WTC11 (cell line): ENCODE measurements around the gene PIF1. TPM values are rescaled to one million over a fixed set of nuclear protein-coding genes. Genes with fewer than 3 reads are reported as not detected.

Experiments
- ATAC-seq: fragments of 200-7000 bp; cut with Tn5 transposase; 2 replicates; pipeline ENCODE4 v1.10.0; 2021; ENCODE audit warnings: mild to moderate bottlenecking, moderate library complexity
- CTCF ChIA-PET: fragments of 300-600 bp; sonication (Branson Sonifier 250); formaldehyde crosslinking; loops from one replicate; lab custom pipeline; 2021; ENCODE audit warnings: antibody characterized with exemption; lab: Charles Lee
- POLR2A ChIA-PET: fragments of 350-600 bp; sonication (Branson Sonifier 250); formaldehyde crosslinking; loops from one replicate; lab custom pipeline; 2021; ENCODE audit warnings: antibody characterized with exemption; lab: Charles Lee
- DNase-seq: peaks from one replicate; pipeline ENCODE4 v3.0.0; 2021; ENCODE audit warnings: low spot score
- H3K27ac Mint-ChIP-seq: 2 replicates; pipeline ENCODE4 v1.8.0; 2021; ENCODE audit warnings: mixed read lengths
- H3K27me3 Mint-ChIP-seq: 2 replicates; pipeline ENCODE4 v1.8.0; 2021; ENCODE audit warnings: low read depth, mild to moderate bottlenecking, moderate library complexity, mixed read lengths
- H3K36me3 Mint-ChIP-seq: 2 replicates; pipeline ENCODE4 v1.8.0; 2021; ENCODE audit warnings: mixed read lengths
- H3K4me1 Mint-ChIP-seq: 2 replicates; pipeline ENCODE4 v1.8.0; 2022; ENCODE audit warnings: mixed read lengths
- H3K4me3 Mint-ChIP-seq: 2 replicates; pipeline ENCODE4 v1.8.0; 2021; ENCODE audit warnings: mild to moderate bottlenecking, moderate library complexity, mixed read lengths
- H3K9me3 Mint-ChIP-seq: 2 replicates; pipeline ENCODE4 v1.8.0; 2021; ENCODE audit warnings: mixed read lengths
- ELF4 ChIP-seq: sonication (generic); formaldehyde crosslinking; IDR thresholded peaks from 2 replicates; pipeline ENCODE4 v1.8.1; 2022; ENCODE audit warnings: low read depth, mild to moderate bottlenecking, moderate library complexity, missing genetic modification reagents
- ETV6 ChIP-seq: sonication (generic); formaldehyde crosslinking; IDR thresholded peaks from 2 replicates; pipeline ENCODE4 v1.8.1; 2022; ENCODE audit warnings: mild to moderate bottlenecking, missing genetic modification reagents
- FOXJ3 ChIP-seq: sonication (generic); formaldehyde crosslinking; IDR thresholded peaks from 2 replicates; pipeline ENCODE4 v1.9.0; 2021; ENCODE audit warnings: missing genetic modification reagents, mild to moderate bottlenecking, borderline replicate concordance
- IRF2 ChIP-seq: sonication (generic); formaldehyde crosslinking; IDR thresholded peaks from 2 replicates; pipeline ENCODE4 v1.8.0; 2022; ENCODE audit warnings: low read depth, missing genetic modification reagents, borderline replicate concordance
- NFYB ChIP-seq: sonication (generic); formaldehyde crosslinking; conservative IDR thresholded peaks from 2 replicates; pipeline ENCODE4 v1.8.0; 2022; ENCODE audit warnings: low read depth, missing genetic modification reagents
- TP53 ChIP-seq: sonication (generic); formaldehyde crosslinking; IDR thresholded peaks from 2 replicates; pipeline ENCODE4 v1.8.1; 2023; ENCODE audit warnings: mild to moderate bottlenecking, missing genetic modification reagents
- ZNF317 ChIP-seq: sonication (generic); formaldehyde crosslinking; IDR thresholded peaks from 2 replicates; pipeline ENCODE4 v1.8.1; 2023; ENCODE audit warnings: low read depth, mild to moderate bottlenecking, moderate library complexity, missing genetic modification reagents, borderline replicate concordance
- total RNA-seq: library from RNA; stranded (reverse); gene quantifications from 3 replicates; pipeline ENCODE4 v1.2.3, GENCODE V29; 2021
- TF ChIP-seq, protein P1 (sequence below): sonication (generic); formaldehyde crosslinking; conservative IDR thresholded peaks from 2 replicates; pipeline ENCODE4 v1.8.1; 2023; ENCODE audit warnings: mild to moderate bottlenecking, low read depth, missing genetic modification reagents, moderate library complexity
- TF ChIP-seq, protein P2 (sequence below): fragments of 250-450 bp; sonication (Bioruptor Pico); conservative IDR thresholded peaks from 2 replicates; pipeline ENCODE4 v1.9.0; 2021; ENCODE audit warnings: mild to moderate bottlenecking
- TF ChIP-seq, protein P3 (sequence below): sonication (generic); formaldehyde crosslinking; IDR thresholded peaks from 2 replicates; pipeline ENCODE4 v1.8.0; 2022; ENCODE audit warnings: mild to moderate bottlenecking, missing genetic modification reagents
- TF ChIP-seq, protein P4 (sequence below): sonication (generic); formaldehyde crosslinking; IDR thresholded peaks from 2 replicates; pipeline ENCODE4 v1.8.1; 2023; ENCODE audit warnings: mild to moderate bottlenecking, missing genetic modification reagents
- TF ChIP-seq, protein P5 (sequence below): sonication (generic); formaldehyde crosslinking; IDR thresholded peaks from 2 replicates; pipeline ENCODE4 v1.8.1; 2022; ENCODE audit warnings: mild to moderate bottlenecking, moderate library complexity, missing genetic modification reagents
- TF ChIP-seq, protein P6 (sequence below): fragments of 250-450 bp; sonication (Bioruptor Pico); IDR thresholded peaks from 2 replicates; pipeline ENCODE4 v1.9.0; 2021; ENCODE audit warnings: mild to moderate bottlenecking, borderline replicate concordance
- TF ChIP-seq, protein P7 (sequence below): fragments of 250-450 bp; sonication (Bioruptor Pico); IDR thresholded peaks from 2 replicates; pipeline ENCODE4 v1.9.0; 2021; ENCODE audit warnings: moderate library complexity, mild to moderate bottlenecking, inconsistent platforms, borderline replicate concordance
- TF ChIP-seq, protein P8 (sequence below): fragments of 250-450 bp; sonication (Bioruptor Pico); IDR thresholded peaks from 2 replicates; pipeline ENCODE4 v2.1.2; 2022; ENCODE audit warnings: mild to moderate bottlenecking, moderate library complexity
- TF ChIP-seq, protein P9 (sequence below): sonication (generic); formaldehyde crosslinking; IDR thresholded peaks from 2 replicates; pipeline ENCODE4 v1.8.0; 2022; ENCODE audit warnings: mild to moderate bottlenecking, missing genetic modification reagents

The PIF1 gene
- total RNA-seq, 1 experiment from 2014 or later, result 249 TPM

DNA sequence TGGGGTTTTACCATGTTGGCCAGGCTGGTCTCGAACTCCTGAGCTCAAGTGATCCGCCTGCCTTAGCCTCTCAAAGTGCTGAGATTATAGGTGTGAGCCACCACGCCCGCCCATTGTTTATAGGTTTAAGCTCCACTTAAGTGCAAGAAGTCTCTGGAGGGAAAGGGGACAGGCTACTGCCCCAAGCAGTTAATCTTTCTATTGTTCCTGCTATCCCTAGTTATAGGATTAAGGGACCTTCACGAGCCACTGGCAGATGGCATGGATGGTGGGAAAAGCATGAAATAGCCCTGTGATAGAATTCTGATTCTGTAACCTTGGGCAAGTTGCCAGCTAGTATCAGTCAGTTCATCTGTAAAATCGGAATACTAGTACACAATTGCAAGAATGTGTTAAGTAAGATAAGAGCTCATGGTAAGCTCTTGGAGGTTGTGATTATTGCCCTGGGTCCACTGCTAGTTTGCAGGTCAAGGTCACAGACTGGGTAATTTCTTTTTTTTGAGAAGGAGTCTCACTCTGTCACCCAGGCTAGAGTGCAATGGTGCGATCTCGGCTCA lies 44.8 kb downstream of the PIF1 start:
- no peak for ATAC-seq
- H3K36me3 Mint-ChIP-seq, result no peaks in the 10 kb centered on the region
- TF ChIP-seq, protein P1, sequence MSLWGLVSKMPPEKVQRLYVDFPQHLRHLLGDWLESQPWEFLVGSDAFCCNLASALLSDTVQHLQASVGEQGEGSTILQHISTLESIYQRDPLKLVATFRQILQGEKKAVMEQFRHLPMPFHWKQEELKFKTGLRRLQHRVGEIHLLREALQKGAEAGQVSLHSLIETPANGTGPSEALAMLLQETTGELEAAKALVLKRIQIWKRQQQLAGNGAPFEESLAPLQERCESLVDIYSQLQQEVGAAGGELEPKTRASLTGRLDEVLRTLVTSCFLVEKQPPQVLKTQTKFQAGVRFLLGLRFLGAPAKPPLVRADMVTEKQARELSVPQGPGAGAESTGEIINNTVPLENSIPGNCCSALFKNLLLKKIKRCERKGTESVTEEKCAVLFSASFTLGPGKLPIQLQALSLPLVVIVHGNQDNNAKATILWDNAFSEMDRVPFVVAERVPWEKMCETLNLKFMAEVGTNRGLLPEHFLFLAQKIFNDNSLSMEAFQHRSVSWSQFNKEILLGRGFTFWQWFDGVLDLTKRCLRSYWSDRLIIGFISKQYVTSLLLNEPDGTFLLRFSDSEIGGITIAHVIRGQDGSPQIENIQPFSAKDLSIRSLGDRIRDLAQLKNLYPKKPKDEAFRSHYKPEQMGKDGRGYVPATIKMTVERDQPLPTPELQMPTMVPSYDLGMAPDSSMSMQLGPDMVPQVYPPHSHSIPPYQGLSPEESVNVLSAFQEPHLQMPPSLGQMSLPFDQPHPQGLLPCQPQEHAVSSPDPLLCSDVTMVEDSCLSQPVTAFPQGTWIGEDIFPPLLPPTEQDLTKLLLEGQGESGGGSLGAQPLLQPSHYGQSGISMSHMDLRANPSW (CRISPR knock-in tag), result no peak
- TF ChIP-seq, protein P2, sequence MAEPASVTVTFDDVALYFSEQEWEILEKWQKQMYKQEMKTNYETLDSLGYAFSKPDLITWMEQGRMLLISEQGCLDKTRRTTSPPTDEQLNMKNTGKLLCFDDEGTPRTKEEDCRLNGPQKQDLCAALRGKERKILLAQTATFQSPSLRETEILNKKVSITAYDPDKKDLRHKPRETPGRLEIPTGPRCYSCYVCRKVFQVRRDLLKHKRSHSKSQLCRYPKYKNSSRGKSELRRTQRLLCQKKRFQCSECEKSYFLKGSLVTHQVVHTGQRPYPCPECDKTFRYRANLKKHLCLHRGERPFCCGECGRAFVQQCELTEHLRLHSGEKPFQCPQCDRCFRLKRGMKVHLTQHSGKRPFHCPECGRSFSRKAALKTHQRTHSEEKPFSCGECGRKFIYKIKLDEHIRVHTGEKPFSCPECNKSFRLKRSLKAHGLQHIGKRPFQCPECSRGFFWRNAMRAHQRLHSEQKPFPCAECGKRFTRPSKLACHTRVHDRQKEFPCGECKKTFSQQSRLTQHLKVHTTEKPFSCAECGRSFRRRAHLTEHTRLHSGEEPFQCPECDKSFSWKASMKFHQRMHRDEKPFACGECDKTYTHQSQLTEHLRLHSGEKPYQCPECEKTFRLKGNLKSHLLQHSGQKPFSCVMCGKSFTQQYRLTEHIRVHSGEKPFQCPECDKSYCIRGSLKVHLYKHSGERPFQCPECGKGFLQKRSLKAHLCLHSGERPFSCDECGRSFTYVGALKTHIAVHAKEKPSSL (CRISPR knock-in tag), result no peak
- no peak for TF ChIP-seq FOXJ3
- TF ChIP-seq, protein P3, sequence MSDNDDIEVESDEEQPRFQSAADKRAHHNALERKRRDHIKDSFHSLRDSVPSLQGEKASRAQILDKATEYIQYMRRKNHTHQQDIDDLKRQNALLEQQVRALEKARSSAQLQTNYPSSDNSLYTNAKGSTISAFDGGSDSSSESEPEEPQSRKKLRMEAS (CRISPR knock-in tag), result no peak
- TF ChIP-seq, protein P4, sequence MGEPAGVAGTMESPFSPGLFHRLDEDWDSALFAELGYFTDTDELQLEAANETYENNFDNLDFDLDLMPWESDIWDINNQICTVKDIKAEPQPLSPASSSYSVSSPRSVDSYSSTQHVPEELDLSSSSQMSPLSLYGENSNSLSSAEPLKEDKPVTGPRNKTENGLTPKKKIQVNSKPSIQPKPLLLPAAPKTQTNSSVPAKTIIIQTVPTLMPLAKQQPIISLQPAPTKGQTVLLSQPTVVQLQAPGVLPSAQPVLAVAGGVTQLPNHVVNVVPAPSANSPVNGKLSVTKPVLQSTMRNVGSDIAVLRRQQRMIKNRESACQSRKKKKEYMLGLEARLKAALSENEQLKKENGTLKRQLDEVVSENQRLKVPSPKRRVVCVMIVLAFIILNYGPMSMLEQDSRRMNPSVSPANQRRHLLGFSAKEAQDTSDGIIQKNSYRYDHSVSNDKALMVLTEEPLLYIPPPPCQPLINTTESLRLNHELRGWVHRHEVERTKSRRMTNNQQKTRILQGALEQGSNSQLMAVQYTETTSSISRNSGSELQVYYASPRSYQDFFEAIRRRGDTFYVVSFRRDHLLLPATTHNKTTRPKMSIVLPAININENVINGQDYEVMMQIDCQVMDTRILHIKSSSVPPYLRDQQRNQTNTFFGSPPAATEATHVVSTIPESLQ (CRISPR knock-in tag), result no peak
- no peak for TF ChIP-seq ELF4 (CRISPR knock-in tag)
- TF ChIP-seq, protein P5, sequence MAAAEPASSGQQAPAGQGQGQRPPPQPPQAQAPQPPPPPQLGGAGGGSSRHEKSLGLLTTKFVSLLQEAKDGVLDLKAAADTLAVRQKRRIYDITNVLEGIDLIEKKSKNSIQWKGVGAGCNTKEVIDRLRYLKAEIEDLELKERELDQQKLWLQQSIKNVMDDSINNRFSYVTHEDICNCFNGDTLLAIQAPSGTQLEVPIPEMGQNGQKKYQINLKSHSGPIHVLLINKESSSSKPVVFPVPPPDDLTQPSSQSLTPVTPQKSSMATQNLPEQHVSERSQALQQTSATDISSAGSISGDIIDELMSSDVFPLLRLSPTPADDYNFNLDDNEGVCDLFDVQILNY (CRISPR knock-in tag), result no peak
- no peak for TF ChIP-seq ZNF317 (CRISPR knock-in tag)
- TF ChIP-seq, protein P6, sequence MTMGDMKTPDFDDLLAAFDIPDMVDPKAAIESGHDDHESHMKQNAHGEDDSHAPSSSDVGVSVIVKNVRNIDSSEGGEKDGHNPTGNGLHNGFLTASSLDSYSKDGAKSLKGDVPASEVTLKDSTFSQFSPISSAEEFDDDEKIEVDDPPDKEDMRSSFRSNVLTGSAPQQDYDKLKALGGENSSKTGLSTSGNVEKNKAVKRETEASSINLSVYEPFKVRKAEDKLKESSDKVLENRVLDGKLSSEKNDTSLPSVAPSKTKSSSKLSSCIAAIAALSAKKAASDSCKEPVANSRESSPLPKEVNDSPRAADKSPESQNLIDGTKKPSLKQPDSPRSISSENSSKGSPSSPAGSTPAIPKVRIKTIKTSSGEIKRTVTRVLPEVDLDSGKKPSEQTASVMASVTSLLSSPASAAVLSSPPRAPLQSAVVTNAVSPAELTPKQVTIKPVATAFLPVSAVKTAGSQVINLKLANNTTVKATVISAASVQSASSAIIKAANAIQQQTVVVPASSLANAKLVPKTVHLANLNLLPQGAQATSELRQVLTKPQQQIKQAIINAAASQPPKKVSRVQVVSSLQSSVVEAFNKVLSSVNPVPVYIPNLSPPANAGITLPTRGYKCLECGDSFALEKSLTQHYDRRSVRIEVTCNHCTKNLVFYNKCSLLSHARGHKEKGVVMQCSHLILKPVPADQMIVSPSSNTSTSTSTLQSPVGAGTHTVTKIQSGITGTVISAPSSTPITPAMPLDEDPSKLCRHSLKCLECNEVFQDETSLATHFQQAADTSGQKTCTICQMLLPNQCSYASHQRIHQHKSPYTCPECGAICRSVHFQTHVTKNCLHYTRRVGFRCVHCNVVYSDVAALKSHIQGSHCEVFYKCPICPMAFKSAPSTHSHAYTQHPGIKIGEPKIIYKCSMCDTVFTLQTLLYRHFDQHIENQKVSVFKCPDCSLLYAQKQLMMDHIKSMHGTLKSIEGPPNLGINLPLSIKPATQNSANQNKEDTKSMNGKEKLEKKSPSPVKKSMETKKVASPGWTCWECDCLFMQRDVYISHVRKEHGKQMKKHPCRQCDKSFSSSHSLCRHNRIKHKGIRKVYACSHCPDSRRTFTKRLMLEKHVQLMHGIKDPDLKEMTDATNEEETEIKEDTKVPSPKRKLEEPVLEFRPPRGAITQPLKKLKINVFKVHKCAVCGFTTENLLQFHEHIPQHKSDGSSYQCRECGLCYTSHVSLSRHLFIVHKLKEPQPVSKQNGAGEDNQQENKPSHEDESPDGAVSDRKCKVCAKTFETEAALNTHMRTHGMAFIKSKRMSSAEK, result no peak
- TF ChIP-seq IRF2 (CRISPR knock-in tag), result no peak
- TF ChIP-seq, protein P7, sequence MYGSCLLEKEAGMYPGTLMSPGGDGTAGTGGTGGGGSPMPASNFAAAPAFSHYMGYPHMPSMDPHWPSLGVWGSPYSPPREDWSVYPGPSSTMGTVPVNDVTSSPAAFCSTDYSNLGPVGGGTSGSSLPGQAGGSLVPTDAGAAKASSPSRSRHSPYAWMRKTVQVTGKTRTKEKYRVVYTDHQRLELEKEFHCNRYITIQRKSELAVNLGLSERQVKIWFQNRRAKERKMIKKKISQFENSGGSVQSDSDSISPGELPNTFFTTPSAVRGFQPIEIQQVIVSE (CRISPR knock-in tag), result no peak
- TF ChIP-seq, protein P8, sequence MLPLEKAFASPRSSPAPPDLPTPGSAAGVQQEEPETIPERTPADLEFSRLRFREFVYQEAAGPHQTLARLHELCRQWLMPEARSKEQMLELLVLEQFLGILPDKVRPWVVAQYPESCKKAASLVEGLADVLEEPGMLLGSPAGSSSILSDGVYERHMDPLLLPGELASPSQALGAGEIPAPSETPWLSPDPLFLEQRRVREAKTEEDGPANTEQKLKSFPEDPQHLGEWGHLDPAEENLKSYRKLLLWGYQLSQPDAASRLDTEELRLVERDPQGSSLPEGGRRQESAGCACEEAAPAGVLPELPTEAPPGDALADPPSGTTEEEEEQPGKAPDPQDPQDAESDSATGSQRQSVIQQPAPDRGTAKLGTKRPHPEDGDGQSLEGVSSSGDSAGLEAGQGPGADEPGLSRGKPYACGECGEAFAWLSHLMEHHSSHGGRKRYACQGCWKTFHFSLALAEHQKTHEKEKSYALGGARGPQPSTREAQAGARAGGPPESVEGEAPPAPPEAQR (CRISPR knock-in tag), result no peak
- TF ChIP-seq NFYB, result no peak
- TF ChIP-seq, protein P9, sequence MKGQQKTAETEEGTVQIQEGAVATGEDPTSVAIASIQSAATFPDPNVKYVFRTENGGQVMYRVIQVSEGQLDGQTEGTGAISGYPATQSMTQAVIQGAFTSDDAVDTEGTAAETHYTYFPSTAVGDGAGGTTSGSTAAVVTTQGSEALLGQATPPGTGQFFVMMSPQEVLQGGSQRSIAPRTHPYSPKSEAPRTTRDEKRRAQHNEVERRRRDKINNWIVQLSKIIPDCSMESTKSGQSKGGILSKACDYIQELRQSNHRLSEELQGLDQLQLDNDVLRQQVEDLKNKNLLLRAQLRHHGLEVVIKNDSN (CRISPR knock-in tag), result no peak
- no peak for TF ChIP-seq TP53
- TF ChIP-seq ETV6 (CRISPR knock-in tag), result no peak
- TF ChIP-seq, all 79 proteins: peak for 0
- Mint-ChIP-seq H3K27ac (peak overlapping the region; percentile 74; the same call in 1 of the 2 replicates), H3K4me1 (peaks cover 64% of the 10 kb centered on the region), H3K27me3 (no peaks in the 10 kb centered on the region), H3K4me3 (no peak overlapping the region), H3K9me3 (no peaks in the 10 kb centered on the region)
- no peak for DNase-seq
- POLR2A ChIA-PET, result interaction anchor here (3.2 kb wide), 1 partner anchor 28 kb away, joined by 21 read pairs; no protein-coding TSS in a partner anchor
- CTCF ChIA-PET, result interaction anchor here (0.6 to 8.2 kb wide), 3 partner anchors 15 to 60 kb away, joined by 3 to 86 read pairs (median 4); no protein-coding TSS in a partner anchor
